ENCODE data around the gene THEM5. TPM values are rescaled to one million over a fixed set of nuclear protein-coding genes. Genes with fewer than 3 reads are reported as not detected.
A peak's percentile ranks its signal among the peaks of the same experiment; 100 is the strongest.

Gene THEM5
- total and polyA plus RNA-seq, 8 donors: 0.67 to 1.2 (median 1.00) TPM; not detected in 2

DNA sequence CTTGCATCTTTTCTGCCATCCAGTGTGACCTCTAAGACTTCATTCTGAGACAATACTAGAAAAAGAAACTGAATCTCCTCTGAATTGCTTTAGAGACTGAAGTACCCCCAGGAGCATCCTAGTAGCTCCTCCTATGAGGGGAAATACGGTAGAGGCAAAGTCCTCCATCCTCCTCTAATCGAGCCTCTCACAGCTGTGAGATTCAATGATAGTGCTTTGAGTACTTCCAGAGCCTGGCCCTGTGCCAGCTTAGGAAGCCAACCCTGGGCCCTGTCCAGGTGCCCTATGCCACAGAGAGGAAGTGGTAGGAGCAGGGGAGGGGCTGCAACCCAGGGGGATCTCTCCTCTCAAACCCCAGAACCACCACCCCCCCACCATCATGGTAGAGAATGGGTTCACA lies 32.6 kb downstream of the THEM5 start:
- Histone ChIP-seq H3K27me3 (no peaks in the 10 kb centered on the region), H3K4me3 (no peak overlapping the region), H3K9me3 (no peaks in the 10 kb centered on the region), H3K36me3 (no peaks in the 10 kb centered on the region), H3K4me1 (peaks cover 0 to 8% of the 10 kb centered on the region in 2 donors), H3K27ac (no peak overlapping the region)
- intact Hi-C loops (cut with DNase I): no loop called here
- ATAC-seq (no peak), DNase-seq (no peak)
- TF ChIP-seq, protein P1, sequence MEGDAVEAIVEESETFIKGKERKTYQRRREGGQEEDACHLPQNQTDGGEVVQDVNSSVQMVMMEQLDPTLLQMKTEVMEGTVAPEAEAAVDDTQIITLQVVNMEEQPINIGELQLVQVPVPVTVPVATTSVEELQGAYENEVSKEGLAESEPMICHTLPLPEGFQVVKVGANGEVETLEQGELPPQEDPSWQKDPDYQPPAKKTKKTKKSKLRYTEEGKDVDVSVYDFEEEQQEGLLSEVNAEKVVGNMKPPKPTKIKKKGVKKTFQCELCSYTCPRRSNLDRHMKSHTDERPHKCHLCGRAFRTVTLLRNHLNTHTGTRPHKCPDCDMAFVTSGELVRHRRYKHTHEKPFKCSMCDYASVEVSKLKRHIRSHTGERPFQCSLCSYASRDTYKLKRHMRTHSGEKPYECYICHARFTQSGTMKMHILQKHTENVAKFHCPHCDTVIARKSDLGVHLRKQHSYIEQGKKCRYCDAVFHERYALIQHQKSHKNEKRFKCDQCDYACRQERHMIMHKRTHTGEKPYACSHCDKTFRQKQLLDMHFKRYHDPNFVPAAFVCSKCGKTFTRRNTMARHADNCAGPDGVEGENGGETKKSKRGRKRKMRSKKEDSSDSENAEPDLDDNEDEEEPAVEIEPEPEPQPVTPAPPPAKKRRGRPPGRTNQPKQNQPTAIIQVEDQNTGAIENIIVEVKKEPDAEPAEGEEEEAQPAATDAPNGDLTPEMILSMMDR (IDR thresholded peaks at IDR 0.05): no peak

DNA sequence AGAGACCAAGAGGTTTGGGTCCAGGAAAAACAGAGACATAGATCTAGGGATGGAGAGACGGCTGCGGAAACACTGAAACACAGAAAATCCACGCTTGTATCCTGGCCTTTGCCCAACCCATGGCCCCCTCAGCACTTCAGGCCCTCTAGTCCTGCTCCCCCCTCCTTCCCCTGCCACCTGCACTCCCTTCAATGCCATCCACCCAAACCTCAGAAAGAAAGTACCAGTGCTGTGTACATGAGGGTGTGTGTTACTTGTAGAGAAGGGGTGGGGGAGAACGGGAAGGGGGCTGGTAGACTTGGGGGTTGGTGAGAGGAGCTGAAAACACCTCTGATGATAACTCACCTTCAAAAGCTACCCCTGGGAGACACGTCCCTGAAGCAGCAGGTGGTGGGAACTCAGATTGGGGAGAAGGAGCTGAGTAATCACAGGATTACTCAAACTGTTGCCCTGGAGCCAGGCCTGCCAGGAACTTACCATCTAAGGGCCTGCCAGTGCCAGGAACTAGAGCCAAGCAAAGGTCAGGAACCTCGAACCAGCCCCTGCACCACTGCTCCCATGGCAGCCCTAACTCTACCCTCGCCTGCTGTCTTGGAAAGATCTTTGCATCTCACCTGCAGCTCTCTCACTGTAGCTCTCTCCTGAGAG lies 33.4 kb downstream of the THEM5 start:
- DNase-seq: no peak
- Histone ChIP-seq H3K9me3 (no peaks in the 10 kb centered on the region), H3K27ac (no peak overlapping the region), H3K36me3 (no peaks in the 10 kb centered on the region), H3K4me3 (no peak overlapping the region), H3K4me1 (peaks cover 0 to 8% of the 10 kb centered on the region in 2 donors), H3K27me3 (no peaks in the 10 kb centered on the region)
- TF ChIP-seq, protein P1 (IDR thresholded peaks at IDR 0.05): no peak
- intact Hi-C loops (cut with DNase I): no loop called here
- ATAC-seq: peak; percentile 31

DNA sequence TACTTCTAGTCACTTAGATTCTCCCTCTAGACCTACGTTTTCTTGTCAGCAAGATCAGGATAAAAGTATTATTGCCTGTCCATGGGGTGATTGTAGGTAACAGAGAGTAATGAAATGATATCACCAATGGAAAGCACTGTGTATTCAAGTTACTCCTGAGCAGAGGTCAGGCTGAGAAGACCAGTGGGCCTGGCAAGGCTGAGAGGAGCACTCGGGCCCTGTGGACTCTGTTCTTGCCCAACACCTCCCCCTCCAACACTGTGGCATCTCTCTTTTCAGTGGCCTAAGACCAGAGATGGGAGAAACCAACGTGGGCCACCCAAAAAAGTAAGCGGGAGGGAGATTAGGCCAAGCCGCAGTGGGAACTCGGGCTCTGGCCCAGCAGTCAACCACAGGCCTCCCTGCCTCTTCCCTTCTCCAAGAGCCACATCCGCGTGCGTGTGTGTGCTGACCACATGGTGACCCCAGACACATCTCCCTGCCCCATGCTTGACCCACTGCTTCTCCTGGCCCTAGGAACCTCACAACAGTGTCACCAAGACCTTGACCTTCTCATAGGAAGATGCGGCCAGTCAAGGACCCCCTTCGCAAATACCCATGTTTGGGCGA lies 34.2 kb downstream of the THEM5 start:
- H3K9me3 ChIP-seq: no peaks in the 10 kb centered on the region
- intact Hi-C loops (cut with DNase I): no loop called here
- no peak for DNase-seq
- no peak overlapping the region for H3K4me3 ChIP-seq
- ATAC-seq: no peak
- peaks cover 0 to 8% of the 10 kb centered on the region in 2 donors for H3K4me1 ChIP-seq
- no peaks in the 10 kb centered on the region for H3K27me3 ChIP-seq
- H3K27ac ChIP-seq: no peak overlapping the region
- H3K36me3 ChIP-seq: no peaks in the 10 kb centered on the region
- TF ChIP-seq, protein P1 (IDR thresholded peaks at IDR 0.05): no peak

DNA sequence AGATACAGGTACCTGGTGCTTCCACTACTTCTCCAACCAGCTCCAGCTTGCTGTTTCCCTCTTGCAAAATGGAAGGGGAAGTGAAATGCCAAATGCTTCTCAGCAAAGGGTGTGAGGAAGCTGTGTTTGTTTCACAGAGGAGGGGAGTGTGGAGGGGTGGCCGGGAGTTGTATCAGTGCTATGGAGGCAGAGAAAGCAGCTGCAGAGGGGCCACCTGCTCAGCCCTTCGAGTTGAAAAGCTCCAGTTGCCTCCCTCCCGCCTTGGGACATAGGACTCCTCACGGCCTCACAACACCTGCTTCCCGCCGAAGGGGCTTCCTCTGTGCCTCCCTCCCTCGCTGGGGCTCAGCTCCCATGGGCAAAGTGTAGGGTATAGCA lies 36.2 kb downstream of the THEM5 start:
- TF ChIP-seq, protein P1 (IDR thresholded peaks at IDR 0.05): no peak
- intact Hi-C loops (cut with DNase I): no loop called here
- peaks cover 0 to 8% of the 10 kb centered on the region in 2 donors for H3K4me1 ChIP-seq

DNA sequence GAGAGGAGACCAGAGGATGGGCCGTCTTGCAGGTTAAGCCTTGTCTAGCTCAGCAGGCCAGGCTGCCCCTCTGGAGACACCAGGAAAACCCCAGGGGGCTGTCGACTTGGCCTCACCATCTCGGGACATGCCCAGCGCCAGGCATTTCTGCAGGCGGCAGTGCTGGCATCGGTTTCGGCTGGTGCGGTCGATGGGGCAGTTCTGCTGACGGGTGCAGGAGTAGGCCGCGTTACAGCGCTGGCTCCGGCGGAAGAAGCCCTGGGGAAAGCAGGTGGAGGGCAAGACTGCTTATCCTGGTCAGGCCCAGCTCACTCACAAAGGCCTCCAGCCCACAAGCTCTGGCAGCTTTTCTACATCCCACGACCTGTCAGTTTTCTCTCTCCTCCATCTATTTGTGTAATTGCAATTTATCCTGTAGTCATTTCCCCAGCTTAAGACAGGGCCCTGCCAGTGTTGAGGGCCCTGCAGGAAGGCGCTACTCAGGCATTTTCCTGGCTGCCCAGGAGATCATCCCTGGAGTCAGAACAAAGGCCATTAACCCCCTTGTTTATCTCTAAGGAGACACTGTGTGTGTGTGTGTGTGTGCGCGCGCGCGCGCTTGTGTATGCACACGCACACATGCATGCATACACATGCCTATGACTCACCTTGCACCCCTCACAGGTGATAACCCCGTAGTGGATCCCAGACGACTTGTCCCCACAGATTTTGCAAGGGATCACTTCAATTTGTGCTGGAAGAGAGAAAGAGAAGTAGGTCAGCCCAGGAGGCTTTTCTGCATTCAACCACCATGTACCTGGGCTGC lies 36.8 kb downstream of the THEM5 start:
- Histone ChIP-seq H3K9me3 (no peaks in the 10 kb centered on the region), H3K4me1 (peaks cover 0 to 8% of the 10 kb centered on the region in 2 donors), H3K27ac (no peak overlapping the region), H3K4me3 (no peak overlapping the region), H3K36me3 (no peaks in the 10 kb centered on the region), H3K27me3 (no peaks in the 10 kb centered on the region)
- no peak for ATAC-seq
- DNase-seq: no peak
- intact Hi-C loops (cut with DNase I): no loop called here
- TF ChIP-seq, protein P1 (IDR thresholded peaks at IDR 0.05): no peak

More for the DNA sequence above, 36.2 kb downstream of the THEM5 start:
- DNase-seq (no peak), ATAC-seq (no peak)
- Histone ChIP-seq H3K27me3 (no peaks in the 10 kb centered on the region), H3K27ac (no peak overlapping the region), H3K9me3 (no peaks in the 10 kb centered on the region), H3K4me3 (no peak overlapping the region), H3K36me3 (no peaks in the 10 kb centered on the region)
